Vagina (tissue), 2 donors: Measurements from ENCODE around the gene DHRSX. TPM values are rescaled to one million over a fixed set of nuclear protein-coding genes. Genes with fewer than 3 reads are reported as not detected.

Source experiments
- DNase-seq, 2 donors: peaks; one replicate each; pipeline ENCODE4 v3.0.0-alpha.2; 2017; ENCODE audit errors: extremely low spot score in 2 of 2
- H3K27ac ChIP-seq: fragments of 200-600 bp; sonication (generic); one replicate; pipeline ENCODE4 v1.5.1; 2019
- H3K27me3 ChIP-seq: fragments of 200-600 bp; sonication (generic); one replicate; pipeline ENCODE4 v1.5.1; 2019
- H3K36me3 ChIP-seq, 2 donors: fragments of 200-600 bp; sonication (generic); one replicate each; pipeline ENCODE4 v1.5.1; 2017 to 2019
- H3K4me1 ChIP-seq: fragments of 200-600 bp; sonication (generic); one replicate; pipeline ENCODE4 v1.5.1; 2019
- H3K4me3 ChIP-seq, 2 donors: fragments of 200-600 bp; sonication (generic); 1 replicate in 1 of 2; 2 replicates in 1 of 2; pipeline ENCODE4 v1.5.1; 2016 to 2019
- H3K9me3 ChIP-seq: fragments of 200-600 bp; sonication (generic); one replicate; pipeline ENCODE4 v1.5.1; 2019
- POLR2A ChIP-seq, 2 donors: fragments of 450-650 bp; IDR thresholded peaks; one replicate each; pipeline ENCODE4 v1.6.1; 2017; ENCODE audit warnings: antibody characterized with exemption in 2 of 2, mild to moderate bottlenecking in 2 of 2, moderate library complexity in 2 of 2
- POLR2AphosphoS5 ChIP-seq, 2 donors: sonication (generic); formaldehyde crosslinking; IDR thresholded peaks; one replicate each; pipeline ENCODE4 v1.9.0; 2017; ENCODE audit warnings: antibody characterized with exemption in 2 of 2, mild to moderate bottlenecking in 2 of 2, low read depth in 1 of 2; ENCODE audit not compliant: insufficient read depth in 1 of 2
- intact Hi-C: fragments of 100-400 bp; cut with DNase I; formaldehyde crosslinking; loops from one replicate; pipeline ENCODE4 v1.15.1; 2023
- total RNA-seq: library from RNA; depleted of rRNA; stranded (reverse); fragments of >200 nt; gene quantifications from one replicate; pipeline ENCODE4 v1.2.3, GENCODE V29; 2016
- TF ChIP-seq, protein P1 (sequence below), 3 experiments: fragments of 450-650 bp in 2 of 3; fragments of 200-600 bp in 1 of 3; sonication (generic) in 1 of 3; IDR thresholded peaks; one replicate each; pipeline ENCODE4 v1.5.1; 2017 to 2019; ENCODE audit warnings: antibody characterized with exemption in 3 of 3, mild to moderate bottlenecking in 2 of 3, moderate library complexity in 2 of 3

The DHRSX gene
- total RNA-seq, 1 donor from 2014 or later, result 26.0 TPM

DNA sequence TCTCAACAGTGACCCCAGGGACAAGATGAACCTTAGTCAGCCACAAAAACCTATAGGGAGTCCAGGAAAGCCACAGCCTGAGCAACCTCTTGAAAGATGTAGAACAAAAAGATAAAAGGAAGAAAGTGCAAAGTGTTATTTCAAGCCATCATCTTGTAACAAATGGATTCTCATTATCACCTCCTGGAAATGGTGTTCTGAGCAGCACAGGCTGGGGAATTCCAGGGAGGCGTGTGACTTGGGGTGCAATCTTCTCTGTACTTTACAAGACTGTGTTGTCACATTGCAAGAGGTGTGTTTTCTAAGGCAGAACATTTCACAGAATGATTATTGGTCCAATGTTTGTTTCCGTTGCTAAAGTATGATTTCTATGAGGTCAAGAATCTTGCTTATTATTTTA is 214.0 kb downstream of the DHRSX start:
- intact Hi-C loops, result loop anchor here (5.0 kb wide), 1 partner anchor 1881 kb away; no protein-coding TSS in a partner anchor
- Histone ChIP-seq H3K27me3 (no peaks in the 10 kb centered on the region), H3K4me1 (no peaks in the 10 kb centered on the region), H3K4me3 (no peak overlapping the region), H3K9me3 (no peaks in the 10 kb centered on the region), H3K36me3 (no peaks in the 10 kb centered on the region), H3K27ac (no peak overlapping the region)
- DNase-seq, result no peak
- TF ChIP-seq POLR2A (IDR thresholded peaks at IDR 0.05) (no peak), POLR2AphosphoS5 (IDR thresholded peaks at IDR 0.05; ENCODE audit: insufficient read depth in 1 of 2, low read depth in 1 of 2) (no peak)
- TF ChIP-seq, protein P1, sequence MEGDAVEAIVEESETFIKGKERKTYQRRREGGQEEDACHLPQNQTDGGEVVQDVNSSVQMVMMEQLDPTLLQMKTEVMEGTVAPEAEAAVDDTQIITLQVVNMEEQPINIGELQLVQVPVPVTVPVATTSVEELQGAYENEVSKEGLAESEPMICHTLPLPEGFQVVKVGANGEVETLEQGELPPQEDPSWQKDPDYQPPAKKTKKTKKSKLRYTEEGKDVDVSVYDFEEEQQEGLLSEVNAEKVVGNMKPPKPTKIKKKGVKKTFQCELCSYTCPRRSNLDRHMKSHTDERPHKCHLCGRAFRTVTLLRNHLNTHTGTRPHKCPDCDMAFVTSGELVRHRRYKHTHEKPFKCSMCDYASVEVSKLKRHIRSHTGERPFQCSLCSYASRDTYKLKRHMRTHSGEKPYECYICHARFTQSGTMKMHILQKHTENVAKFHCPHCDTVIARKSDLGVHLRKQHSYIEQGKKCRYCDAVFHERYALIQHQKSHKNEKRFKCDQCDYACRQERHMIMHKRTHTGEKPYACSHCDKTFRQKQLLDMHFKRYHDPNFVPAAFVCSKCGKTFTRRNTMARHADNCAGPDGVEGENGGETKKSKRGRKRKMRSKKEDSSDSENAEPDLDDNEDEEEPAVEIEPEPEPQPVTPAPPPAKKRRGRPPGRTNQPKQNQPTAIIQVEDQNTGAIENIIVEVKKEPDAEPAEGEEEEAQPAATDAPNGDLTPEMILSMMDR (IDR thresholded peaks at IDR 0.05), result no peak

DNA sequence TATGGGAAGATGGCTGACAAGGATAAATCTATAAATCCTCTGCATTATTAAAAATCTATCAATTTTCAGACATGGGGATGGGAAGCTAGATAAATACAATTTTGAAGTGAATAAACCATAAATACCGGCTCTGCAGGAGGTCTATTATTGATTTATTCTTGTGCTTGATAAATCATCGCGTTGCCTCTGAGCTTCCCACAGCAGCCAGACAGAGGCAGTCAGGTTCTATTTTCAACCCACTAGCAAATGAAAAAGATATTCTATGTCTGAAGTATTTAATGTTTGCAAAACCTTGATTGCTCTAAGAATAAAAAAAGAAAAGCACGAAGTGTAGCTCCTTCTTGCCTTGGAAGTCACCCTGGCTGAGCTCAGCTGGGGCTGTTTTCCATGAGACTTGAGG is 216.2 kb downstream of the DHRSX start:
- TF ChIP-seq POLR2AphosphoS5 (IDR thresholded peaks at IDR 0.05; ENCODE audit: insufficient read depth in 1 of 2, low read depth in 1 of 2) (no peak), POLR2A (IDR thresholded peaks at IDR 0.05) (no peak)
- TF ChIP-seq, protein P1 (IDR thresholded peaks at IDR 0.05), result no peak
- H3K4me1 ChIP-seq, result no peaks in the 10 kb centered on the region
- no peak for DNase-seq
- H3K27ac ChIP-seq, result no peak overlapping the region
- no peaks in the 10 kb centered on the region for H3K9me3 ChIP-seq
- H3K4me3 ChIP-seq, result no peak overlapping the region
- intact Hi-C loops, result no loop called here
- H3K27me3 ChIP-seq, result no peaks in the 10 kb centered on the region
- H3K36me3 ChIP-seq, result no peaks in the 10 kb centered on the region

DNA sequence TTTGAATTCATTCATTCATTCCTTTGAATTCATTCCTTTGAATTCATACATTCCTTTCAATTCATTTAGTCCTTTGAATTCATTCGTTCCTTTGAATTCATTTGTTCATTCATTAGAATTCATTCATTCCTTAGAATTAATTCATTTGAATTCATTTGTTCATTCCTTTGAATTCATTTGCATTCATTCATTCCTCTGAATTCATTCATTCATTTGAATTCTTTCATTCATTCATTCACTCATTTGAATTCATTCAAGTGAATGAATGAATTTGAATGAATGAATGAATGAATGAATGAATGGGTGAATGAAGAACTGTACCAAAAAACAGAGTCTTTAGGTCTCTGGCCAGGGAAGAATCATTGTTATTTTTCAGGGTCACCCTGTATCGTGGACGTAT is 216.6 kb downstream of the DHRSX start:
- TF ChIP-seq POLR2A (IDR thresholded peaks at IDR 0.05) (no peak), POLR2AphosphoS5 (IDR thresholded peaks at IDR 0.05; ENCODE audit: insufficient read depth in 1 of 2, low read depth in 1 of 2) (no peak)
- TF ChIP-seq, protein P1 (IDR thresholded peaks at IDR 0.05), result no peak

DNA sequence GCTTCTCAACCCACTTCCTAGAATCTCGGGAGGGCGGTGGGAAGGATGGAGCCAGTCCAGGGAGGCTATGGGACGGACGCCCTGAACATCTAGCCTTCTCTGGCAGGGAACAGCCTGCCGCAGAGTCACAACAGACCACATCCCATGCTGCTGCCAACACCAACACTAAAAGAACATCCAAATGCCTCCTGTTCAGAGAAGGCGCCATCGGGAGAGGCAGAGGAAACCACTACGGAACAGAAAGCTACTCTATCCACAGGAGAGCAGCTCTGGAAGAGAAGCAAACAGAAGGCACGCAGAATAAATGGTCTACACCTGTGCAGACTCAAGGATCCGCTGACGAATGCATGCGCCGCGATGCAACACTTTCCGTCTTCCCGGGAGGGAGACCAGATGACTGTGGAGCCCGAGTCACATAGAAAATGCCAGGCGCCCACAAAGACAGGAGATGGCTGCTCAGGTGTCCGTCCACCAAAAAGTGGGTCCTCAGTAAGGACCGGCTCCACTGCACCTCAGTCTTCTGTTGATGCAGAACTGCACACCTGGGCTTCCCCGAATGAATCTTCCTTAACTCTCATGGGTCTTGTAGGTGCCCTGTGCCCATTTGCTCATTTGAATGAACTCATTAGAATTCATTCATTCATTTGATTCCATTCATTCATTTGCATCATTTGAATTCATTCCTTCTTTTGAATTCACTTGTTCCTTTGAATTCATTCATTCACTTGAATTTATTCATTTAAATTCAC is 217.5 kb downstream of the DHRSX start:
- no peak for DNase-seq
- no peaks in the 10 kb centered on the region for H3K4me1 ChIP-seq
- intact Hi-C loops, result no loop called here
- H3K4me3 ChIP-seq, result no peak overlapping the region
- H3K36me3 ChIP-seq, result no peaks in the 10 kb centered on the region
- no peak overlapping the region for H3K27ac ChIP-seq
- H3K27me3 ChIP-seq, result no peaks in the 10 kb centered on the region
- no peak for TF ChIP-seq POLR2A (IDR thresholded peaks at IDR 0.05)
- TF ChIP-seq, protein P1 (IDR thresholded peaks at IDR 0.05), result no peak
- TF ChIP-seq POLR2AphosphoS5 (IDR thresholded peaks at IDR 0.05; ENCODE audit: insufficient read depth in 1 of 2, low read depth in 1 of 2), result no peak
- H3K9me3 ChIP-seq, result no peaks in the 10 kb centered on the region

More for the DNA sequence above, 216.6 kb downstream of the DHRSX start:
- H3K4me3 ChIP-seq, result no peak overlapping the region
- no peaks in the 10 kb centered on the region for H3K9me3 ChIP-seq
- no peak for DNase-seq
- no peaks in the 10 kb centered on the region for H3K36me3 ChIP-seq
- H3K27me3 ChIP-seq, result no peaks in the 10 kb centered on the region
- intact Hi-C loops, result no loop called here
- no peaks in the 10 kb centered on the region for H3K4me1 ChIP-seq
- no peak overlapping the region for H3K27ac ChIP-seq

DNA sequence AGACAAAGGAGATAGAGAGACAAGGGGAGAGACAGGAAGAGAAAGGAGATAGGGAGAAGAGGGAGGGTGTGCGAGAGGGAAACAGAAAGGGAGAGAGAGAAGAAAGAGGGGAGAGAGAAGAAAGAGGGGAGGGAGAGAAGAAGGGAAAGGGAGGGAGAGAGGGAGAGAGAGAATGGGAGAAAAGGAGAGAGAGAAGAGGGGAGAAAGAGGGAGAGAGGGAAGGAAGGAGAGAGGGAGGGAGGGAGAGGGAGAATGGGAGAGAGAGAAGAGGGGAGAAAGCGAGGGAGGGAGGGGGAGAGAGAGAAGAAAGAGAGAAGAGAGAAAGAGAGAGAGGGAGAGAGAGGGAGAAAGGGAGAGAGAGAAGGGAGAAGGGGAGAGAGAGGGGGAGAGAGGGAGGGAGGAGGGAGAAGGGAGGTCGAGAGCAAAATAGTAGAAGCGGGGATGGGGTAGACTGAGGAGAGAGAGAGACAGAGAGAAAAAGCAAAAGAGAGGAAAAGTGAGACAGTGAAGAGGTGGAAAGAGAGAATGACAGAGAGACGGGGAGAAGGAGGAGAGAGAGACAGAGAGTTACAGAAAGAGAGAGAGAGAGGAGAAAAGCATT is 218.2 kb downstream of the DHRSX start:
- no peak for DNase-seq
- no peak overlapping the region for H3K27ac ChIP-seq
- H3K4me1 ChIP-seq, result no peaks in the 10 kb centered on the region
- H3K4me3 ChIP-seq, result no peak overlapping the region
- TF ChIP-seq, protein P1 (IDR thresholded peaks at IDR 0.05), result no peak
- TF ChIP-seq POLR2A (IDR thresholded peaks at IDR 0.05) (no peak), POLR2AphosphoS5 (IDR thresholded peaks at IDR 0.05; ENCODE audit: insufficient read depth in 1 of 2, low read depth in 1 of 2) (no peak)
- no peaks in the 10 kb centered on the region for H3K36me3 ChIP-seq
- no peaks in the 10 kb centered on the region for H3K9me3 ChIP-seq
- intact Hi-C loops, result no loop called here
- no peaks in the 10 kb centered on the region for H3K27me3 ChIP-seq
